MM.1S (cell line): ENCODE data around the gene LCNL1.

Source experiments
- DNase-seq: peaks from one replicate; pipeline ENCODE4 v3.0.0-alpha.2; 2015
- H2AFZ ChIP-seq: fragments of 300-600 bp; sonication (generic); 2 replicates; pipeline ENCODE4 v1.6.0; 2016; ENCODE audit warnings: antibody characterized with exemption, low read length
- H3F3A ChIP-seq: fragments of 300-600 bp; sonication (generic); 2 replicates; pipeline ENCODE4 v1.6.1; 2016; ENCODE audit warnings: mild to moderate bottlenecking, antibody characterized with exemption, low read length, moderate library complexity, mixed read lengths; ENCODE audit not compliant: insufficient read depth
- H3K27ac ChIP-seq: fragments of 300-600 bp; sonication (generic); 2 replicates; pipeline ENCODE4 v1.5.1; 2016; ENCODE audit warnings: mild to moderate bottlenecking, low read length
- H3K27me3 ChIP-seq: fragments of 300-600 bp; sonication (generic); replicated peaks from 2 replicates; pipeline ENCODE4 v1.6.0; 2016; ENCODE audit warnings: low read length; ENCODE audit not compliant: insufficient read depth
- H3K36me3 ChIP-seq: fragments of 300-600 bp; sonication (generic); replicated peaks from 2 replicates; pipeline ENCODE4 v1.6.1; 2016; ENCODE audit warnings: mild to moderate bottlenecking, low read length, mixed read lengths; ENCODE audit not compliant: insufficient read depth
- H3K4me1 ChIP-seq: fragments of 300-600 bp; sonication (generic); 2 replicates; pipeline ENCODE4 v1.6.1; 2016; ENCODE audit warnings: low read length, mixed read lengths
- H3K4me2 ChIP-seq: fragments of 300-600 bp; sonication (generic); 2 replicates; pipeline ENCODE4 v1.6.0; 2016; ENCODE audit warnings: low read depth, low read length
- H3K4me3 ChIP-seq: fragments of 300-600 bp; sonication (generic); 2 replicates; pipeline ENCODE4 v1.5.1; 2016; ENCODE audit warnings: low read length, mixed read lengths
- H3K79me2 ChIP-seq: fragments of 300-600 bp; sonication (generic); 2 replicates; pipeline ENCODE4 v1.6.1; 2016; ENCODE audit warnings: mixed run types, low read length, mixed read lengths
- H3K9ac ChIP-seq: fragments of 300-600 bp; sonication (generic); 2 replicates; pipeline ENCODE4 v1.6.1; 2016; ENCODE audit warnings: low read length, mixed read lengths
- H3K9me2 ChIP-seq: fragments of 300-600 bp; sonication (generic); replicated peaks from 2 replicates; pipeline ENCODE4 v1.6.1; 2016; ENCODE audit warnings: mild to moderate bottlenecking, low read length, mixed read lengths; ENCODE audit not compliant: insufficient read depth
- H3K9me3 ChIP-seq: fragments of 300-600 bp; sonication (generic); replicated peaks from 2 replicates; pipeline ENCODE4 v1.6.1; 2016; ENCODE audit warnings: mild to moderate bottlenecking, low read length, mixed read lengths; ENCODE audit not compliant: insufficient read depth
- H4K20me1 ChIP-seq: fragments of 300-600 bp; sonication (generic); 2 replicates; pipeline ENCODE4 v1.6.1; 2016; ENCODE audit warnings: mild to moderate bottlenecking, low read length, moderate library complexity, mixed read lengths; ENCODE audit not compliant: insufficient read depth
- CTCF ChIP-seq: fragments of 300-600 bp; sonication (generic); IDR thresholded peaks from 2 replicates; pipeline ENCODE4 v1.5.1; 2016; ENCODE audit warnings: antibody characterized with exemption, low read length, mixed read lengths
- EZH2 ChIP-seq: fragments of 300-600 bp; sonication (generic); optimal IDR thresholded peaks from 2 replicates; pipeline ENCODE3; 2017; ENCODE audit warnings: low read depth, mild to moderate bottlenecking, antibody characterized with exemption, low read length, mixed read lengths
- EZH2phosphoT487 ChIP-seq: fragments of 300-600 bp; sonication (generic); IDR thresholded peaks from 2 replicates; pipeline ENCODE4 v1.6.1; 2018; ENCODE audit warnings: antibody characterized with exemption, low read length

Gene LCNL1

GRCh38 chr9:136936645-136937170, 46.1 kb upstream of the LCNL1 start:
- Histone ChIP-seq H3K36me3 (peaks cover 6% of the 10 kb centered on the region), H2AFZ (no peak overlapping the region), H3K4me2 (no peak overlapping the region), H3K79me2 (peaks cover 6% of the 10 kb centered on the region), H3K9me2 (no peaks in the 10 kb centered on the region), H3K9ac (no peak overlapping the region), H3K27ac (no peak overlapping the region), H3K27me3 (no peaks in the 10 kb centered on the region), H3K4me3 (no peak overlapping the region), H4K20me1 (0 out of 2 replicates have a peak, but pooled peaks cover 3% of the 10 kb centered on the region), H3K9me3 (no peaks in the 10 kb centered on the region), H3K4me1 (no peaks in the 10 kb centered on the region), H3F3A (0 out of 2 replicates have a peak, but pooled peaks cover 4% of the 10 kb centered on the region)
- TF ChIP-seq CTCF (no peak), EZH2phosphoT487 (no peak), EZH2 (no peak)
- no peak for DNase-seq

- H3K27ac ChIP-seq = no peak overlapping the region
- H3K4me3 ChIP-seq = no peak overlapping the region
- H3F3A ChIP-seq = 0 out of 2 replicates have a peak, but pooled peaks cover 4% of the 10 kb centered on the region
- H3K27me3 ChIP-seq = no peaks in the 10 kb centered on the region
- no peak overlapping the region for H3K9ac ChIP-seq
- peaks cover 12% of the 10 kb centered on the region for H3K79me2 ChIP-seq
- no peak overlapping the region for H2AFZ ChIP-seq
- no peaks in the 10 kb centered on the region for H3K4me1 ChIP-seq
- 0 out of 2 replicates have a peak, but pooled peaks cover 3% of the 10 kb centered on the region for H4K20me1 ChIP-seq
- no peaks in the 10 kb centered on the region for H3K9me3 ChIP-seq
- peaks cover 13% of the 10 kb centered on the region for H3K36me3 ChIP-seq
- no peaks in the 10 kb centered on the region for H3K9me2 ChIP-seq
- no peak for DNase-seq
- no peak for TF ChIP-seq EZH2
- no peak for TF ChIP-seq EZH2phosphoT487
- TF ChIP-seq CTCF = no peak
- H3K4me2 ChIP-seq = no peak overlapping the region
Measured at GRCh38 chr9:136937186-136938001, 45.4 kb upstream of the LCNL1 start.

GRCh38 chr9:136939431-136939995, 43.3 kb upstream of the LCNL1 start:
- Histone ChIP-seq H3K27me3 (no peaks in the 10 kb centered on the region), H3K9me2 (no peaks in the 10 kb centered on the region), H2AFZ (no peak overlapping the region), H3K9me3 (no peaks in the 10 kb centered on the region), H3K4me1 (no peaks in the 10 kb centered on the region), H4K20me1 (0 out of 2 replicates have a peak, but pooled peaks cover 3% of the 10 kb centered on the region), H3K36me3 (peaks cover 17% of the 10 kb centered on the region), H3K9ac (no peak overlapping the region), H3K79me2 (peaks cover 29% of the 10 kb centered on the region), H3K4me3 (no peak overlapping the region), H3F3A (0 out of 2 replicates have a peak, but pooled peaks cover 4% of the 10 kb centered on the region), H3K4me2 (no peak overlapping the region), H3K27ac (no peak overlapping the region)
- no peak for DNase-seq
- TF ChIP-seq EZH2 (no peak), CTCF (no peak), EZH2phosphoT487 (no peak)
